Measurements from ENCODE around the gene KCNJ4.

DNA sequence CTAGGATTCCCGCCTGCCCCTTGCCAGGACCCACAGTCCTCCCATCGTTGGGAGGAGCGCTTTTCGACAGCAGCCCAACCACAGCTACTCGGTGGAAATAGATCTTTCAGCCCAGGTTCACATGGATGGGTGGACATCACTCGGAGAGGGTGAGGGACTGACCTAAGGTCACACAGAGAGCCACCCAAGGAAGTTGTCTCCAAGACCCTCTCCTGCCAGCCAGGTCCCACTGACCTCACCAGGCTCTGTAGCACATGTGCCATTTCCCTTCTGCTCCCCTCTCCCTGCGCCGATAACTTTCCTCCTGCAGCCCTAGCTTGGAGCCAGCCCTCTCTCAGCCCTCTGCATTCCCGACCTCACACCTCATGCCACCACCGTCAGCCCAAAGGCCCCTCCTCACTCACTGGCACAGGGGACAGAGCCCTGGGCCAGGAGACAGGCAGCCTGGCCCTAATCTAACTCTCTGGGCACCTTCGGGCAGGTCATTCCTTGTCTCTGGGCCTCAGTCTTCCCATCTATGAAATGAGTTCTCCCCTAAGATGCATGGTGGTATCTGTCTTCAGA lies 4.7 kb downstream of the KCNJ4 start:
- TF ChIP-seq CHD4 (IDR thresholded peaks at IDR 0.05) (no peak), EGR1 (IDR thresholded peaks at IDR 0.05; ENCODE audit: borderline replicate concordance in 1 of 2, low read depth in 2 of 2, low read length in 2 of 2) (no peak), ZNF274 (IDR thresholded peaks at IDR 0.05; ENCODE audit: insufficient read depth, insufficient read length) (no peak), POLR2A (IDR thresholded peaks at IDR 0.05; ENCODE audit: low read depth, low read length) (no peak), NR2C1 (IDR thresholded peaks at IDR 0.05) (no peak), EZH2 (IDR thresholded peaks at IDR 0.05; ENCODE audit: borderline replicate concordance, control insufficient read depth, low read depth, low read length) (no peak)
- TF ChIP-seq, protein P1, sequence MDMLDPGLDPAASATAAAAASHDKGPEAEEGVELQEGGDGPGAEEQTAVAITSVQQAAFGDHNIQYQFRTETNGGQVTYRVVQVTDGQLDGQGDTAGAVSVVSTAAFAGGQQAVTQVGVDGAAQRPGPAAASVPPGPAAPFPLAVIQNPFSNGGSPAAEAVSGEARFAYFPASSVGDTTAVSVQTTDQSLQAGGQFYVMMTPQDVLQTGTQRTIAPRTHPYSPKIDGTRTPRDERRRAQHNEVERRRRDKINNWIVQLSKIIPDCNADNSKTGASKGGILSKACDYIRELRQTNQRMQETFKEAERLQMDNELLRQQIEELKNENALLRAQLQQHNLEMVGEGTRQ (IDR thresholded peaks at IDR 0.05; ENCODE audit: borderline replicate concordance, low read depth, low read length): no peak
- TF ChIP-seq, protein P2, sequence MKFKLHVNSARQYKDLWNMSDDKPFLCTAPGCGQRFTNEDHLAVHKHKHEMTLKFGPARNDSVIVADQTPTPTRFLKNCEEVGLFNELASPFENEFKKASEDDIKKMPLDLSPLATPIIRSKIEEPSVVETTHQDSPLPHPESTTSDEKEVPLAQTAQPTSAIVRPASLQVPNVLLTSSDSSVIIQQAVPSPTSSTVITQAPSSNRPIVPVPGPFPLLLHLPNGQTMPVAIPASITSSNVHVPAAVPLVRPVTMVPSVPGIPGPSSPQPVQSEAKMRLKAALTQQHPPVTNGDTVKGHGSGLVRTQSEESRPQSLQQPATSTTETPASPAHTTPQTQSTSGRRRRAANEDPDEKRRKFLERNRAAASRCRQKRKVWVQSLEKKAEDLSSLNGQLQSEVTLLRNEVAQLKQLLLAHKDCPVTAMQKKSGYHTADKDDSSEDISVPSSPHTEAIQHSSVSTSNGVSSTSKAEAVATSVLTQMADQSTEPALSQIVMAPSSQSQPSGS (IDR thresholded peaks at IDR 0.05; ENCODE audit: low read length): no peak
- TF ChIP-seq, protein P3, sequence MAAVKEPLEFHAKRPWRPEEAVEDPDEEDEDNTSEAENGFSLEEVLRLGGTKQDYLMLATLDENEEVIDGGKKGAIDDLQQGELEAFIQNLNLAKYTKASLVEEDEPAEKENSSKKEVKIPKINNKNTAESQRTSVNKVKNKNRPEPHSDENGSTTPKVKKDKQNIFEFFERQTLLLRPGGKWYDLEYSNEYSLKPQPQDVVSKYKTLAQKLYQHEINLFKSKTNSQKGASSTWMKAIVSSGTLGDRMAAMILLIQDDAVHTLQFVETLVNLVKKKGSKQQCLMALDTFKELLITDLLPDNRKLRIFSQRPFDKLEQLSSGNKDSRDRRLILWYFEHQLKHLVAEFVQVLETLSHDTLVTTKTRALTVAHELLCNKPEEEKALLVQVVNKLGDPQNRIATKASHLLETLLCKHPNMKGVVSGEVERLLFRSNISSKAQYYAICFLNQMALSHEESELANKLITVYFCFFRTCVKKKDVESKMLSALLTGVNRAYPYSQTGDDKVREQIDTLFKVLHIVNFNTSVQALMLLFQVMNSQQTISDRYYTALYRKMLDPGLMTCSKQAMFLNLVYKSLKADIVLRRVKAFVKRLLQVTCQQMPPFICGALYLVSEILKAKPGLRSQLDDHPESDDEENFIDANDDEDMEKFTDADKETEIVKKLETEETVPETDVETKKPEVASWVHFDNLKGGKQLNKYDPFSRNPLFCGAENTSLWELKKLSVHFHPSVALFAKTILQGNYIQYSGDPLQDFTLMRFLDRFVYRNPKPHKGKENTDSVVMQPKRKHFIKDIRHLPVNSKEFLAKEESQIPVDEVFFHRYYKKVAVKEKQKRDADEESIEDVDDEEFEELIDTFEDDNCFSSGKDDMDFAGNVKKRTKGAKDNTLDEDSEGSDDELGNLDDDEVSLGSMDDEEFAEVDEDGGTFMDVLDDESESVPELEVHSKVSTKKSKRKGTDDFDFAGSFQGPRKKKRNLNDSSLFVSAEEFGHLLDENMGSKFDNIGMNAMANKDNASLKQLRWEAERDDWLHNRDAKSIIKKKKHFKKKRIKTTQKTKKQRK (IDR thresholded peaks at IDR 0.05; ENCODE audit: low read depth, low read length): no peak
- TF ChIP-seq, protein P4, sequence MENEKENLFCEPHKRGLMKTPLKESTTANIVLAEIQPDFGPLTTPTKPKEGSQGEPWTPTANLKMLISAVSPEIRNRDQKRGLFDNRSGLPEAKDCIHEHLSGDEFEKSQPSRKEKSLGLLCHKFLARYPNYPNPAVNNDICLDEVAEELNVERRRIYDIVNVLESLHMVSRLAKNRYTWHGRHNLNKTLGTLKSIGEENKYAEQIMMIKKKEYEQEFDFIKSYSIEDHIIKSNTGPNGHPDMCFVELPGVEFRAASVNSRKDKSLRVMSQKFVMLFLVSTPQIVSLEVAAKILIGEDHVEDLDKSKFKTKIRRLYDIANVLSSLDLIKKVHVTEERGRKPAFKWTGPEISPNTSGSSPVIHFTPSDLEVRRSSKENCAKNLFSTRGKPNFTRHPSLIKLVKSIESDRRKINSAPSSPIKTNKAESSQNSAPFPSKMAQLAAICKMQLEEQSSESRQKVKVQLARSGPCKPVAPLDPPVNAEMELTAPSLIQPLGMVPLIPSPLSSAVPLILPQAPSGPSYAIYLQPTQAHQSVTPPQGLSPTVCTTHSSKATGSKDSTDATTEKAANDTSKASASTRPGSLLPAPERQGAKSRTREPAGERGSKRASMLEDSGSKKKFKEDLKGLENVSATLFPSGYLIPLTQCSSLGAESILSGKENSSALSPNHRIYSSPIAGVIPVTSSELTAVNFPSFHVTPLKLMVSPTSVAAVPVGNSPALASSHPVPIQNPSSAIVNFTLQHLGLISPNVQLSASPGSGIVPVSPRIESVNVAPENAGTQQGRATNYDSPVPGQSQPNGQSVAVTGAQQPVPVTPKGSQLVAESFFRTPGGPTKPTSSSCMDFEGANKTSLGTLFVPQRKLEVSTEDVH (IDR thresholded peaks at IDR 0.05; ENCODE audit: low read depth, partially characterized antibody): no peak
- TF ChIP-seq, protein P5, sequence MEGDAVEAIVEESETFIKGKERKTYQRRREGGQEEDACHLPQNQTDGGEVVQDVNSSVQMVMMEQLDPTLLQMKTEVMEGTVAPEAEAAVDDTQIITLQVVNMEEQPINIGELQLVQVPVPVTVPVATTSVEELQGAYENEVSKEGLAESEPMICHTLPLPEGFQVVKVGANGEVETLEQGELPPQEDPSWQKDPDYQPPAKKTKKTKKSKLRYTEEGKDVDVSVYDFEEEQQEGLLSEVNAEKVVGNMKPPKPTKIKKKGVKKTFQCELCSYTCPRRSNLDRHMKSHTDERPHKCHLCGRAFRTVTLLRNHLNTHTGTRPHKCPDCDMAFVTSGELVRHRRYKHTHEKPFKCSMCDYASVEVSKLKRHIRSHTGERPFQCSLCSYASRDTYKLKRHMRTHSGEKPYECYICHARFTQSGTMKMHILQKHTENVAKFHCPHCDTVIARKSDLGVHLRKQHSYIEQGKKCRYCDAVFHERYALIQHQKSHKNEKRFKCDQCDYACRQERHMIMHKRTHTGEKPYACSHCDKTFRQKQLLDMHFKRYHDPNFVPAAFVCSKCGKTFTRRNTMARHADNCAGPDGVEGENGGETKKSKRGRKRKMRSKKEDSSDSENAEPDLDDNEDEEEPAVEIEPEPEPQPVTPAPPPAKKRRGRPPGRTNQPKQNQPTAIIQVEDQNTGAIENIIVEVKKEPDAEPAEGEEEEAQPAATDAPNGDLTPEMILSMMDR (IDR thresholded peaks at IDR 0.05 in 2 of 3, conservative IDR thresholded peaks at IDR 0.05 in 1 of 3; ENCODE audit: control insufficient read depth in 2 of 3, extremely low read depth in 1 of 3, insufficient read depth in 1 of 3, low read depth in 3 of 3, low read length in 3 of 3): no peak
